HG02943 (cell line): ENCODE results near the gene LRRC17.
"Not testable (repeated sequence)": the region's sequence is repeated elsewhere in the genome, so short reads cannot be mapped to it uniquely, and the experiment has no call there.

Experiments
- ATAC-seq: cut with Tn5 transposase; IDR thresholded peaks from one replicate; pipeline ENCODE4 v1.9.1; 2021; ENCODE audit warnings: mild to moderate bottlenecking, low read depth, moderate library complexity; ENCODE audit not compliant: unreplicated experiment

The LRRC17 gene

GRCh38 chr7:102935450-102936115 lies 22.8 kb downstream of the LRRC17 start:
- ATAC-seq: no peak

- no peak for ATAC-seq
Observed at GRCh38 chr7:102938679-102939078, 25.9 kb downstream of the LRRC17 start.

GRCh38 chr7:102942181-102942866 lies 29.5 kb downstream of the LRRC17 start:
- ATAC-seq: no peak

- no peak for ATAC-seq
Observed at GRCh38 chr7:102942868-102943267, 30.1 kb downstream of the LRRC17 start.

- no peak for ATAC-seq
Observed at GRCh38 chr7:102943423-102944169, 30.8 kb downstream of the LRRC17 start.

GRCh38 chr7:102944241-102944640 lies 31.4 kb downstream of the LRRC17 start:
- ATAC-seq: no peak

GRCh38 chr7:102951839-102952238 lies 39.0 kb downstream of the LRRC17 start:
- no peak for ATAC-seq

- no peak for ATAC-seq
Observed at GRCh38 chr7:102953406-102953805, 40.6 kb downstream of the LRRC17 start.

- ATAC-seq: not testable (repeated sequence)
Observed at GRCh38 chr7:102954359-102954758, 41.6 kb downstream of the LRRC17 start.

GRCh38 chr7:102958004-102958403 lies 45.2 kb downstream of the LRRC17 start:
- ATAC-seq: not testable (repeated sequence)

GRCh38 chr7:102961993-102962392 lies 49.2 kb downstream of the LRRC17 start:
- not testable (repeated sequence) for ATAC-seq

GRCh38 chr7:102966465-102966864 lies 53.7 kb downstream of the LRRC17 start:
- no peak for ATAC-seq

- no peak for ATAC-seq
Observed at GRCh38 chr7:102967798-102968197, 55.0 kb downstream of the LRRC17 start.

- ATAC-seq: no peak
Observed at GRCh38 chr7:102973096-102973802, 60.4 kb downstream of the LRRC17 start.

GRCh38 chr7:102974366-102975236 lies 61.8 kb downstream of the LRRC17 start:
- ATAC-seq: no peak

- no peak for ATAC-seq
Observed at GRCh38 chr7:102975854-102976253, 63.1 kb downstream of the LRRC17 start.

- no peak for ATAC-seq
Observed at GRCh38 chr7:102976493-102976892, 63.7 kb downstream of the LRRC17 start.

- ATAC-seq: not testable (repeated sequence)
Observed at GRCh38 chr7:102977586-102977985, 64.8 kb downstream of the LRRC17 start.

- no peak for ATAC-seq
Observed at GRCh38 chr7:102978284-102978683, 65.5 kb downstream of the LRRC17 start.

- no peak for ATAC-seq
Observed at GRCh38 chr7:102979670-102980069, 66.9 kb downstream of the LRRC17 start.
